GM12892 (cell line): ENCODE results near the gene SNAP91.

ENCODE experiments used
- POLR2A ChIP-seq: IDR thresholded peaks from 2 replicates; pipeline ENCODE4 v1.6.1; 2011; ENCODE audit warnings: low read depth, low read length, control low read depth
- POLR2AphosphoS5 ChIP-seq: IDR thresholded peaks from 2 replicates; pipeline ENCODE4 v1.6.1; 2011; ENCODE audit warnings: low read depth, low read length, control low read depth
- TAF1 ChIP-seq: IDR thresholded peaks from 2 replicates; pipeline ENCODE4 v1.6.1; 2011; ENCODE audit warnings: low read depth, mild to moderate bottlenecking, control low read depth, low read length, borderline replicate concordance

- TF ChIP-seq POLR2A (no peak), TAF1 (no peak), POLR2AphosphoS5 (no peak)
Measured at GRCh38 chr6:83536034-83536646, 172.8 kb downstream of the SNAP91 start.
